ENCODE results near the gene SELENOM.
A peak's percentile ranks its signal among the peaks of the same experiment; 100 is the strongest.

Gene SELENOM

GRCh38 chr22:31106731-31107177 lies 614 bp downstream of the SELENOM start:
- no peak for DNase-seq

GRCh38 chr22:31106001-31106571 lies 1.3 kb downstream of the SELENOM start:
- TF ChIP-seq GATA1 (IDR thresholded peaks at IDR 0.05; ENCODE audit: low read depth, low read length) (no peak), POLR2A (IDR thresholded peaks at IDR 0.05; ENCODE audit: low read length) (no peak)
- DNase-seq = no peak

More at GRCh38 chr22:31106731-31107177, 614 bp downstream of the SELENOM start:
- TF ChIP-seq GATA1 (IDR thresholded peaks at IDR 0.05; ENCODE audit: low read depth, low read length) (no peak), POLR2A (IDR thresholded peaks at IDR 0.05; ENCODE audit: low read length) (no peak)

GRCh38 chr22:31105282-31105929 lies 2.0 kb downstream of the SELENOM start:
- DNase-seq = no peak
- TF ChIP-seq GATA1 (IDR thresholded peaks at IDR 0.05; ENCODE audit: low read depth, low read length) (no peak), POLR2A (IDR thresholded peaks at IDR 0.05; ENCODE audit: low read length) (no peak)

GRCh38 chr22:31104869-31105268 lies 2.5 kb downstream of the SELENOM start:
- peak; percentile 55 to 64 for DNase-seq
- TF ChIP-seq POLR2A (IDR thresholded peaks at IDR 0.05; ENCODE audit: low read length) (no peak), GATA1 (IDR thresholded peaks at IDR 0.05; ENCODE audit: low read depth, low read length) (no peak)

- no peak for DNase-seq
- TF ChIP-seq POLR2A (IDR thresholded peaks at IDR 0.05; ENCODE audit: low read length) (no peak), GATA1 (IDR thresholded peaks at IDR 0.05; ENCODE audit: low read depth, low read length) (no peak)
Observed at GRCh38 chr22:31103899-31104694, 3.3 kb downstream of the SELENOM start.

- TF ChIP-seq POLR2A (IDR thresholded peaks at IDR 0.05; ENCODE audit: low read length) (no peak), GATA1 (IDR thresholded peaks at IDR 0.05; ENCODE audit: low read depth, low read length) (no peak)
Observed at GRCh38 chr22:31103111-31103510, 4.3 kb downstream of the SELENOM start.

GRCh38 chr22:31102441-31103081 lies 4.8 kb downstream of the SELENOM start:
- TF ChIP-seq GATA1 (IDR thresholded peaks at IDR 0.05; ENCODE audit: low read depth, low read length) = no peak
- TF ChIP-seq POLR2A (IDR thresholded peaks at IDR 0.05; ENCODE audit: low read length) = no peak
- peak; percentile 23 to 52 for DNase-seq

More at GRCh38 chr22:31103111-31103510, 4.3 kb downstream of the SELENOM start:
- DNase-seq = no peak

- DNase-seq = no peak
Observed at GRCh38 chr22:31100762-31101525, 6.4 kb downstream of the SELENOM start.

GRCh38 chr22:31099841-31100761 lies 7.3 kb downstream of the SELENOM start:
- no peak for DNase-seq
- no peak for TF ChIP-seq POLR2A (IDR thresholded peaks at IDR 0.05; ENCODE audit: low read length)
- no peak for TF ChIP-seq GATA1 (IDR thresholded peaks at IDR 0.05; ENCODE audit: low read depth, low read length)

More at GRCh38 chr22:31100762-31101525, 6.4 kb downstream of the SELENOM start:
- no peak for TF ChIP-seq GATA1 (IDR thresholded peaks at IDR 0.05; ENCODE audit: low read depth, low read length)
- no peak for TF ChIP-seq POLR2A (IDR thresholded peaks at IDR 0.05; ENCODE audit: low read length)

- no peak for DNase-seq
- TF ChIP-seq GATA1 (IDR thresholded peaks at IDR 0.05; ENCODE audit: low read depth, low read length) (no peak), POLR2A (IDR thresholded peaks at IDR 0.05; ENCODE audit: low read length) (no peak)
Observed at GRCh38 chr22:31099386-31099785, 8.0 kb downstream of the SELENOM start.

GRCh38 chr22:31098632-31099110 lies 8.7 kb downstream of the SELENOM start:
- TF ChIP-seq POLR2A (IDR thresholded peaks at IDR 0.05; ENCODE audit: low read length) = no peak
- no peak for TF ChIP-seq GATA1 (IDR thresholded peaks at IDR 0.05; ENCODE audit: low read depth, low read length)
- peak; percentile 31 to 53 for DNase-seq

Measured in erythroblast (primary cell).